Measurements from ENCODE around the gene FAM200C.

GRCh38 chr5:160354666-160355065, 45.2 kb downstream of the FAM200C start:
- TF ChIP-seq CTCF (conservative IDR thresholded peaks at IDR 0.05): no peak
- TF ChIP-seq EZH2 (IDR thresholded peaks at IDR 0.05; ENCODE audit: low read depth): no peak

All from PC-9 (cell line).